ENCODE results near the gene TRPM5.

Gene TRPM5

DNA sequence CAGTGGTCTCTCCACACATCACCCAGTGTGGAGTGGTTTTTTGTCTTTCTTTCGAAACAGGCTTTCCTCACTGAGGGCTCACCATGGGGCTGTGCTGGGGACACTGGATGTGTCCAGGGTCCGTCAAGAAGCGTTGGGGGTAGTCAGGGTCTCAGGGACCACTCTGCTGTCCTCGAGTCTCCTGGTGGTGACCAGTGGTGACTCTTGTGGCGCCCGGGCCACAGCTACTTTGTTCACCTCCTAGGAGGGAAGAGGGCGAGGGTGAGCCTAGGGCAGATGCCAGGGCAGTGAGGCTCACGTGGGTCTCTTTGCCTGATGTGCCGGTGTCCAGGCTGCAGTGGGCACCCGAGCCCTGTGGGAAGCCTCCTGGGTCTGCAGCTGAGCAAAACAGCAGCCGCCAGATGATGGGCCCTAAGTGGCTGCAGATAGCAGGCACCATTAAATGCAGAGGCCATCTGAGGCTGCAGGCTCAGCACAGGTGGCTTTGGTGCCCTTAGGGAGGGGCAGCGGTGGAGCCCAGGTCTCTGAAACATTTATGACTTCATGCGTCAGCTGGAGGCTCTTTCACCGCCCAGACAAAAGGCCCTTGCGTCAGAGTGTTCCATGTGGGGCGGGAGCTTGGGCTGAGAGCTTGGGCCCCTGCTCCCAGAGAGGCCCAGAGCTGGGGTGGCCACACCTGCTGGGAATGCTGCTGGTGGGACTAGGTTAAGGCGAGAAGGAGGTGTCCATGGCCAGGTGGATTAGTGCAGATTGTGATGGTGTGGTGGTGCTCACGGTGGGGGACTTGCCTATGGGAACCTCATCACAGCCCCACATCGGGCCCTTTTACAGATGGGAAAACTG lies 30.0 kb upstream of the TRPM5 start:
- TF ChIP-seq, protein P1, sequence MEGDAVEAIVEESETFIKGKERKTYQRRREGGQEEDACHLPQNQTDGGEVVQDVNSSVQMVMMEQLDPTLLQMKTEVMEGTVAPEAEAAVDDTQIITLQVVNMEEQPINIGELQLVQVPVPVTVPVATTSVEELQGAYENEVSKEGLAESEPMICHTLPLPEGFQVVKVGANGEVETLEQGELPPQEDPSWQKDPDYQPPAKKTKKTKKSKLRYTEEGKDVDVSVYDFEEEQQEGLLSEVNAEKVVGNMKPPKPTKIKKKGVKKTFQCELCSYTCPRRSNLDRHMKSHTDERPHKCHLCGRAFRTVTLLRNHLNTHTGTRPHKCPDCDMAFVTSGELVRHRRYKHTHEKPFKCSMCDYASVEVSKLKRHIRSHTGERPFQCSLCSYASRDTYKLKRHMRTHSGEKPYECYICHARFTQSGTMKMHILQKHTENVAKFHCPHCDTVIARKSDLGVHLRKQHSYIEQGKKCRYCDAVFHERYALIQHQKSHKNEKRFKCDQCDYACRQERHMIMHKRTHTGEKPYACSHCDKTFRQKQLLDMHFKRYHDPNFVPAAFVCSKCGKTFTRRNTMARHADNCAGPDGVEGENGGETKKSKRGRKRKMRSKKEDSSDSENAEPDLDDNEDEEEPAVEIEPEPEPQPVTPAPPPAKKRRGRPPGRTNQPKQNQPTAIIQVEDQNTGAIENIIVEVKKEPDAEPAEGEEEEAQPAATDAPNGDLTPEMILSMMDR (IDR thresholded peaks at IDR 0.05; ENCODE audit: insufficient read depth, low read depth, low read length, missing control alignments): no peak
- DNase-seq (ENCODE audit: low read depth): no peak
- H3K4me3 ChIP-seq (ENCODE audit: low read depth, low read length): no peak overlapping the region

DNA sequence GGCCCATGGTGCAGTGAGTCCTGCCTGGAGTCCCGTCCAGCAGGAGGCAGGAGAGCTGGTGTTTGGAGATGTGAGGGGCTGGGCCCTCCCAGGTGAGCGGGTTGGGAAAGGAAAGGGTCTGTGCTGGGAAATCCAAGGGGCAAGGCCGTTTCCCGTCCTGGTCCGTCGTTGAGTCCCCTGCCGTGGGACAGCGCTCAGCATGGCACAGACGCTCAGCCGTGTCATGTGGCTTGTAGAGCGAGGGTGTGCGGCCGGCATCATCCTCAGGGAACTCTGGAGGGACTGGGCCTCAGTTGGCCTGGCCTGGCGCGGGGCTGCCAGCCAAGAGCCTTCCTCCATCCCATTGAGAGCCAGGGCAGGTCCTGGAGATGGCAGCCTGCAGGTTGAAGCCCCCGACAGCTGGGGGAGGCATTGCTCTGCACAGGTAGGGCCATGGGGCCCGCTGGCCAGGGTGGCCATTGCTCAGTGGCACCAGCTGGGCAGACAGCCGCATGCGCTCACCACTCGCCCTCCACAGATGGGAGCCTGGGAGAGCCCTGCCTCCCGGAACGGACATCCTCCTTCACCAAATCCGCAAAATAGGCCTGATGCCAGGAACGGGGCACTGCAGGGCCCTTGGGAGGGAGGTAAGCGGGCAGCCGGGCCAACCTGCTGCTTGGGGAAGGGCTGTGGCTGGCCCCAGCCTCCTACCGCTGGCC lies 29.2 kb upstream of the TRPM5 start:
- TF ChIP-seq, protein P1 (IDR thresholded peaks at IDR 0.05; ENCODE audit: insufficient read depth, low read depth, low read length, missing control alignments): no peak
- no peak for DNase-seq (ENCODE audit: low read depth)
- H3K4me3 ChIP-seq (ENCODE audit: low read depth, low read length): no peak overlapping the region

GRCh38 chr11:2472428-2473186 lies 28.3 kb upstream of the TRPM5 start:
- H3K4me3 ChIP-seq (ENCODE audit: low read depth, low read length): no peak overlapping the region
- no peak for DNase-seq (ENCODE audit: low read depth)
- TF ChIP-seq, protein P1 (IDR thresholded peaks at IDR 0.05; ENCODE audit: insufficient read depth, low read depth, low read length, missing control alignments): no peak

DNA sequence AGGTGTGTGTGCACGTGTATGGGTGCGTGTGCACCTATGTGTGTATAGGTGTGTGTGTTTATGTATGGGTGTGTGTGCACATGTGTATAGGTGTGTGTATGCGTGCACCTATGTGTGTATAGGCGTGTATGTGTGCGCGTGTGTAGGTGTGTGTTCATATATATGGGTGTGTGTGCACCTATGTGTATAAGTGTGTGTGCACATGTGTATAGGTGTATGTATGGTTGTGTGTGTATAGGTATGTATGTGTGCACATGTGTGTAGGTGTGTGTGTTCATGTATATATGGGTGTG lies 27.4 kb upstream of the TRPM5 start:
- TF ChIP-seq, protein P1 (IDR thresholded peaks at IDR 0.05; ENCODE audit: insufficient read depth, low read depth, low read length, missing control alignments): no peak
- H3K4me3 ChIP-seq (ENCODE audit: low read depth, low read length): no peak overlapping the region
- no peak for DNase-seq (ENCODE audit: low read depth)

DNA sequence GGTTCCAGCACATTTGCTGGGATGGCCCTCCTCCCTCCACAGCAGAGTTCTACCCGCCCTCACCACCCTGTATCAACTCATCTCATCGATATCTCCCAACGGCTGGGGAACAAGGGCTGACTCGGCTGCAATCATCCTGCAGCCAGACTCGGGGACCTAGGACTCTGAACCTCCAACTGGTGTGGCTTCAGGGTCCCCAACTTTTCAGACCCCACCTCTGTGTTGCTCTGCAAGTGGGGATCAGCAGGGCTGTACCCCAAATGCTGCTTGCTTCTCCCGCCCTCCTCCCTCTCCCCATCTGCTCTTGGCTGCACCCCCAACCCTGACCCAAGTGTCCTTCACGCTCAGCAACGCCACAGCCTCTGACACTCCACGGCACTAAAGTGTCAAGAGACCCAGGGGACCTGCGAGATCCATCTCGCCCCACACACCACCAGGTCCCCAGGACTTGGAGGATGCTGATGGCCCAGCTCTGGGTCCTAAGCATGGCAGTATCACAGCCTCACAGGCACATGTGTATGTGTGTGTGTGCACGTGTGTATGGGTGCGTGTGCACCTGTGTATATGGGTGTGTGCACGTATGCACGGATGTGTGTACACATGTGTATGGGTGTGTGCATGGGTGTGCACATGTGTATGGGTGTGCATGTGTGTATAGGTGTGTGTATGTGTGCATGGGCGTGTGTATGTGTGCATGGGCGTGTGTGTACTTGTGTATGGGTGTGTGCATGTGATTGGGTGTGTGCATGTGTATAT lies 26.9 kb upstream of the TRPM5 start:
- no peak for DNase-seq (ENCODE audit: low read depth)
- TF ChIP-seq, protein P1 (IDR thresholded peaks at IDR 0.05; ENCODE audit: insufficient read depth, low read depth, low read length, missing control alignments): no peak

DNA sequence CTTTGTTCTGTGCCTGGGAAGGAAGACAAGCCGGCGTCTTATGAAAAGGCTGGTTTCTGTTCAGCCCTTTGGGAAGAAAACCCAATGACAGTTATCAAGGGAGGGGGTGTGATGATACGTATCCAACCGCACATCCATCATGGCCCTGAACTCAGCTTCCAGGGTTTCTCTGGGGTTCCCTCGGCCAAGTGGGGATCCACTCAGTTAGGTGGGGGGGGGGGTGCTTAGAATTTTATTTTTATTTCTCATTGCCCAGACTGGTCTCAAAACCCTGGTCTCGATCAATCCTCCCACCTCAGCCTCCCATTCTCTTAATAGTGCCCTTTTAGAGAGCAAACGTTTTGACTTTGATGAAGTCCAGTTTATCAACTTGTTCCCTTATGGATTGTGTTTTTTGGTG lies 26.2 kb upstream of the TRPM5 start:
- H3K4me3 ChIP-seq (ENCODE audit: low read depth, low read length): no peak overlapping the region
- TF ChIP-seq, protein P1 (IDR thresholded peaks at IDR 0.05; ENCODE audit: insufficient read depth, low read depth, low read length, missing control alignments): no peak

More for the DNA sequence above, 26.9 kb upstream of the TRPM5 start:
- no peak overlapping the region for H3K4me3 ChIP-seq (ENCODE audit: low read depth, low read length)

More for the DNA sequence above, 26.2 kb upstream of the TRPM5 start:
- no peak for DNase-seq (ENCODE audit: low read depth)
